GM21360 (cell line): ENCODE measurements around the gene OSBPL1A.

ENCODE experiments used
- ATAC-seq: cut with Tn5 transposase; IDR thresholded peaks from one replicate; pipeline ENCODE4 v1.9.1; 2021; ENCODE audit warnings: mild to moderate bottlenecking, moderate library complexity; ENCODE audit not compliant: unreplicated experiment

OSBPL1A gene

DNA sequence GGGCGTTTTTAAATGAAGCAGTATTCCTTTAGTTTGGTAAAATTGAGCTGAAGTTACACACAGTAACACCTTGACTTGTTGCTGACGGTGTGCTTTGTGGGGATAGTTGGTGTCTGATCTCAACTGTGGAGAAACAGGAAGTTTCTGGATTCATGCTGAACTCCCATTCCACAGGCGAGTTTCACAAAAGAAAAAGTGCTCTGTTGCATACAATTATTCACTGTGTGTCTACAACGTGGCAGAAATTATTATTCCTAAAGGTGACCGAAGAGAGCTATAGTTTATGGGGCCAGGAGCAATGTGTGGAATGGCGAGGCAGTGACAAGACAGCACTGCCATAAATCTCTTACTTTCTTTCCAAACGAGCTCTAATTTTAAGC lies 259.2 kb downstream of the OSBPL1A start:
- ATAC-seq = no peak

DNA sequence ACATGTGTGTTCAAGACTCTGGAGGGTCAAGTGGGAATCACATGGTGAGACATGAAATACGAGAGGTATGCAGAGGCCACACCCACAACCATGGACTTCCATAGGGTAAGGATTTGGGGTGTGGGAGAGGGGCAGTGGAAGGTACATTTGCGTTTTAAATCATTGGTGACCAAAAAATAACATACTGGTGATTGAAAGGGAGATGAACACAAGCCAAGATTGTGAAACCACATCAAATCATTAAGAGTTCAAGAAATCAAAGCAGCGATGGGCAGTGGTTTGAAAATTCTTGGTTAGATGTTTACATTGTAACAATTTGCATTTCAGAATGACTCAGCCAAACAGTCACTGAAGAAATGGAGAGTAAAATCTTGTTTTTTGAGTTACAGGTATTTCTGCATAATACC lies 260.7 kb downstream of the OSBPL1A start:
- ATAC-seq = no peak

DNA sequence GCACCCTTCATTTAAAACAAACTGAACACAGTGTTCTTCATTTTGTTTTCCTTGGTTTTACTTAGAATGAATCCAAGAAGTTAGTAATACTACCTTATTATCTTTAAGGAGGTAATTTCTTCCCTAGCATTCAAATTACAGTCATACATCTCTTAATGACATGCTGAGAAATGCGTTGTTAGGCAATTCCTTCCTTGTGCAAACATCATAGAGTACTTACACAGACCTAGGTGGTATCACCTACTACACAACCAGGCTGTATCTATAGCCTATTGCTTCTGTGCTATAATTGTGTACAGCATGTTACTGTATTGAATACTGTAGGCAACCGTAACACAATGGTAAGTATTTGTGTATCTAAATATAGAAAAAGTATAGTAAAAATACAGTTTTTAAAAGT lies 267.1 kb downstream of the OSBPL1A start:
- no peak for ATAC-seq

DNA sequence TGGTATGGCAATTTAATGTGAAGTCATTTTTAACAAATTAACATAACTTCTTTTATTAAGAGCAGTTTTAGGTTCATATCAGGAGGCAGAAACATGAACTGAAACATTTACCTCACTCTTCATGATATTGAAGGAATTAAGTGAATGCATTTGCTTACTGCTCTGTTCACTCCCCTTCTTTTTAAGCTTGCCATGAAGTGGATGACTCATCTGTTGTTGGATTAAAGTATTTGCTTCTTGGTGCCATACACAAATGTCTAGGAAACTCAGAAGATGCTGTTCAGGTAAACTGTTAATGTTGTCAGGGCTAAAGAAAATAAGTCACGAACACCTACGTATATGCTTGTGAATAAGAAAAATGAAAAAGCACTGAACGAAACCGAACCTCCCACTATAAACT lies 268.9 kb downstream of the OSBPL1A start:
- ATAC-seq = no peak

DNA sequence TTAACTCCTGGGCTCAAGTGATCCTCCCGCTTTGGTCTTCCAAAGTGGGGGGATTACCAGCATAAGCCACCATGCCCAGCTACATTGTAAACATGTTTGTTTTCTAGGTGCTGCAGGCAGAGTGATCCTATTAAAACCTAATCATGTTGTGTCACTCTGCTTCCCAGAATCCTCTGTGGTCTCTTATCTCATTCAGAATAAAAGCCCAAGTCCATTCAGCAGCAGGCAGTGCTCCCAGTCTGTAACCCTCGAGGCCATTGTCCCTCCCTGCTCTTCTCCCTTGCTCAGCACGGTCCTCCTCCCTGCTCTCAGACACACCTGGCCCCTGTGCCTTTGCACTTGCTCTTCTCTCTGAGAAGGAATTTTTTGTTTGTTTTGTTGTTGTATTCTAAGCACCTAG lies 269.9 kb downstream of the OSBPL1A start:
- ATAC-seq = no peak

DNA sequence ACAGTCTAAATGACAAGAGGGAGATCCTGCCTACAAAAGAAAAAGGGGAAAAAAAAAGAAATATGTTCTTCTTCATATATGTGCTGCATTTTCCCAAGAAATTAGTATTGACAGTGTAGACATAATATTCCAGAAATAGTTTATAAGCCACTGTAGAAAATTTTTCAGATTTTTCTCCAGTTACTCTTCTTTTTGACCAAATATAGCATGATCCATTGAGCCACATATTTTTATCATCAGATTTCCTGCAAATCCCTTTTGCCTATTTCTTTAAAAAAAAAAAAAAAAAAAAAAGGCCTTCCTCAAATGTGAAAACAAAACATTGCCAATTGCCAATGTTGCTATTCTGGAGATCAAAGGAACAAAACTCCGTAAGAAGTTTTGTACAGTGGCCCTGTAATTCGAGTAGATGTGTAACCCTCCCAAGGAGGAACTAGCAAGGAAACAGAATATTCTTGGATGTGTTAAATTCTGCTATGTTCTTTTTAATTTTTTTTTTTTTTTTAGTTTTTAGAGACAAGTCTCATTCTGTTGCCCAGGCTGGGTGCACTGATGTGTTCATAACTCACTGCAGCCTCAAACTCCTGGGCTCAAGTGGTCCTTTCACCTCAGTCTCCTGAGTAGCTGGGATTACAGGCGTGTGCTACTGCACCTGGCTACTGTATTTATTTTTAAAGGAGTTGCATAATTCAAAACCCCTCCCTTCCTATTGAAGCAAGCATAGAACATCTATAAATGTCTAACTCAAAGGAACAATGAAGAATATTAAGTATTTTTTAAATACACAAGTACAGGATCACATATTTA lies 271.3 kb downstream of the OSBPL1A start:
- no peak for ATAC-seq

DNA sequence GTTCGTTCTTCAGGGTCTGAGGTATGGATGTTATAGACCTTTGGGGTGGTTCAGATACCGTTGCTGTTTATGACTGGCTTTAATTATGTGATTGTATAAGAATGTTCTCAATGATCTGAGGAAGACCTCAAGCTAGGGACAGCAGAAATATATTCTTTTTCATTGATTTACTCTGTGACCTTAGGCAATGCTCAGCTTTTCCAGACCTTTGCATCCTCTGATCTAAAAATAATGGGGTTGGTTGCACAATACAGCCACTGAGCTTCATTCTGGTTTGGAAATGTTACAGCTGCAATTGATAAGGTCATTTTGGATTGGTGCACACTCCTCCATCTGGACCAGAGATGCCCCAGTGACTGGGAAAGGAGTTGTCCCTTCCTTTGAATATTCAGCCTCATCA lies 276.0 kb downstream of the OSBPL1A start:
- ATAC-seq = no peak

DNA sequence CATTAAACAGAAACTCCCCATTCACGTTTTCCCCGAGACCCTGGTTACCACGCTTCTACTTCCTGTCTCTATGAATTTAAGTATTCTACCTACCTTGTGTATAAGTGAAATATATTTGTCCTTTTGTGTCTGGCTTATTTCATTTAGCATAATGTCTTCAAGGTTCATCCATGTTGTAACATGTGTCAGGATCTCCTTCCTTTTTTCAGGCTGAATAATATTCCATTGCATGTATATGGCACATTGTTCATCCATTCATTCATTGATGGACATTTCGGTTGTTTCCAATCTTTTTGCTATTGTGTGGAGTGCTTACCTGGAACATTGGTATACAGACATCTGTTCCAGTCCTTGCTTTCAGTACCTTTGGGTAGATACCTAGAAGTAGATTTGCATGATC lies 276.9 kb downstream of the OSBPL1A start:
- ATAC-seq = no peak

DNA sequence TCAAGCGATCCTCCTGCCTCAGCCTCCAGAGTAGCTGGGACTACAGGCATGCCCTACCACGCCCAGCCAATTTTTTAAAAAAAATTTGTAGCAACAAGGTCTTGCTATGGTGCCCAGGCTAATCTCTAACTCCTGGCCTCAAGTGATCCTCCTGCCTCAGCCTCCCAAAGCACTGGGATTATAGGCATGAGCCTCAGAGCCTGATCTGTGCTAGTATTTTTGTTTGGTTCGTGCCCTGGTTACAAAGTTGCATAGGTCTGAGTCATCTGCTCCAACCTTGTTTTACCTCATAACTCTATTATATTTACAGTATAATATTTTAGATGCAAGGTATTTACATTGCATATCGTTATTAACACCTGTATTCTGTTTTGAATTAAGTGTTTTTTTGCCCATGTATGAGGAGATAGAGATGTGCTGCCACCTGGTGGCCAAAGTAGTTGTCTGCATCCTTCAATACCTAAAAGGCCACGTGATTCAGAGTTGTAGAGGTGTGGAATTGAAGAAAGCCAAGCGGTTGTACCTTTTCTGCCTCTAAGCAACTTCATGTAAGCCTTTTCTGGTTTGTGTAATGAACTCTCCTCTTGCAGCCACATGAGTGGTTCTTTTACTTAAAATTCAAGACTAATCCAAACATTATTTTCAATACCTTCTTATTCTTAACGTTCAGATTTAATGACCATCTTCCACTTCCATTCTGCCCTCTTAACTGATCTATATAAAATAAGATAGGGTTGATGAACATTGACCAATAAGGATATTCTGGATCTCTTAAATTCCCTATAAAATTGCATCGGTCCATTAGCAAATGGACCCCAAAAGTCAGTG lies 278.7 kb downstream of the OSBPL1A start:
- no peak for ATAC-seq

DNA sequence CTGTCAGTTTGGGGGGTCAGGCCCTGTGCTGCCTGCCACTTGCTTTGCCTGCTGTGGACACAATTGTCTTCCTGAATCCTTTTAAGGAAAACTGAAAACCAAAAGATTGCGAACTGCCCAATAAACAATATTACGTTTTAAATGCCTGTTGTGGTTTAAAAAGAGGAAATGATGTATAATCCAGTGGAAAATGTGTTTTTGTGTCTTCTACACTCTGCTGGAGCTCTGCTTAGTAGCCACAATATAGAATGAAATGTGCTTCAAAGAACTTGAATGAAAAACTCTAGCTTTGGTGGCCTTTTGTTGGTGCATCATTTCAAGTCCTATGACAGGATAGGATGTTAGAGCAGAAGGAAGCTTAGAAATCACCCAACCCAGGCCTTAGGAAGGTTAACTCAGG lies 282.0 kb downstream of the OSBPL1A start:
- no peak for ATAC-seq

DNA sequence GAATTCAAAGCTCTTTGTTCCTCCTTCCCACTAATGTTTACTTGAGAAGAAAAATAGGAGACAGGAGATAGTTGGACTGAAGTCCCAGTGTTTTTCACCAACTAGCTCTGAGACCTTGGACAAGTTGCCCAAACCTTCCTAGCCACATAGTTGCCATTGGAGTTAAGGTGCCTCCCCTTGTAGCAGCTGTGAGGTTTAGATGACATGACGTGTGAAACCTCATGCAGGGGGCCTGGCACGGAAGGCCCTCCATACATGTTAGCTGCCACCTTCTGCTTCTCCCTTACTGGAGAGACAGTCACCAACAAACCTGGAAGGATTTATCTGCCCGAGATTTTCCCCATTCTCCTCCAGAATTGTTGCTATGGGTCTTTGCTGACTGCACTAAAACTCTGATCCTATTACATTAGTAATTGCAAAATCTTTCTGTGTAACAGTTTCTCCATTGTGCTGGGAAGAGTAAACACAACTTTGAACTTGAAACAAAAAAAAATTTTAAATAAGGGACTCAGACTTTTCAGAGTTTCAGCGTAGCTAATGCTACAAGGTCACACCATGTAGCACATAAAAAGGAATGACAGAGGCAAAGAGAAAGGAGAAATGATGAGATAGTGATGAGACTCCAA lies 282.6 kb downstream of the OSBPL1A start:
- no peak for ATAC-seq

DNA sequence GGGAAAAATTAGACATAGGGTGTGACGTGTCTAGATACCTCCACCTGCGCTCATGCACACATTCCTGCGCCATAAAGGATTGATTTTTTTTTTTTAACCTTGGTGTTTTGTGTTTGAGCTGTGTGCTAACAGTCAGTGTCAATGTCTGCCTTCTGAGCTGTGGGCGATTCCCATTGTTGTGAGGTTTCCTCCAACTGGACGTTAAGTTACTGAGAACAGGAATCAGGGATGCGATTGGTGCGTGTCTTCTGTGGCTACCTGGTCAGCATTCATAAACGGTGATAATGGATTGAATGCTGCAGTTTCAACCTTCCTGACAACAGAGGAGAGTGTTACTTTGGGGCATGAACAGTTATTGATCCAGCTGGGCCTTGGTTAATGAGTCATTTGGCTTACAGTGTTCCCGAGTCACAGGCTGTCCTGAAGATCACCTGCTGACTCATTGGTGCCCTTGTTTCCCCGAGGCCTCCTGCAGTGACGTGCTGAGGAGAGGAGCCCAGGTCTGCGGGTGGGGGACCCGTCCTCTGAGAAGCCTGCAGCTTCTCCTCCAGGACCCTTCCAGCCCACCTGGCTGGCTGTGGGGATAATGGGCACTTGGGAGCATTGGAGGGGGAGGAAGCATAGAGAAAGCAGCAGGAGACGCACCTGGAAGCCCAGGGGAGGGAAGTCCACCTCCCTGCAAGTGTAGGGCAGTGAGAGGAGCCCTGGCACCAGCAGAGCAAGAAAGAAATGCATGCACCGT lies 284.6 kb downstream of the OSBPL1A start:
- no peak for ATAC-seq

DNA sequence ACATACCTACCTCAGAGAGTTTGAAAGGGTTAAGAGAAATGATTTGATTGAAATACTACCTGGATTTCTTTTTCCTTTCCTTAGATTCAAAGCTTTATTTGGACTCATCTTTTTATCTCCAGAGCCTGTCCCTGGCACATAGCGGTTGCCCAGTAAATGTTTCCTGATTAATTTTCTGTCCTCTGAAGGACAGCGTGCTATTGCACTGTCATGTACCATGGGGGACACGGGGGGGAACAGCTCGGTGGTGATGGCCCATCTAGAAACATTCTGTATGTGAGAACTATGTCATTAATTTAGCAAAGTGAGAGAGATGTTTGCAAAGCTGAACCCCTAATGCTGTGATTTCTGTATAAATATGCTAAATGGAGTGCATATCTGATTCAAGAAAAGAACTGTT lies 285.2 kb downstream of the OSBPL1A start:
- no peak for ATAC-seq
